CD4-positive, alpha-beta T cell treated with Interleukin-12 subunit alpha and Interleukin-12 subunit beta, for 1 hour (primary cell): ENCODE results near the gene SMIM24.
"Not testable (repeated sequence)": the region's sequence is repeated elsewhere in the genome, so short reads cannot be mapped to it uniquely, and the experiment has no call there.

Experiments
- DNase-seq: peaks from one replicate; pipeline ENCODE4 v3.0.0-alpha.2; 2020

SMIM24 gene

GRCh38 chr19:3513229-3514140 lies 33.2 kb upstream of the SMIM24 start:
- no peak for DNase-seq

- DNase-seq = no peak
Observed at GRCh38 chr19:3512562-3513228, 32.4 kb upstream of the SMIM24 start.

GRCh38 chr19:3511506-3512251 lies 31.4 kb upstream of the SMIM24 start:
- no peak for DNase-seq

DNA sequence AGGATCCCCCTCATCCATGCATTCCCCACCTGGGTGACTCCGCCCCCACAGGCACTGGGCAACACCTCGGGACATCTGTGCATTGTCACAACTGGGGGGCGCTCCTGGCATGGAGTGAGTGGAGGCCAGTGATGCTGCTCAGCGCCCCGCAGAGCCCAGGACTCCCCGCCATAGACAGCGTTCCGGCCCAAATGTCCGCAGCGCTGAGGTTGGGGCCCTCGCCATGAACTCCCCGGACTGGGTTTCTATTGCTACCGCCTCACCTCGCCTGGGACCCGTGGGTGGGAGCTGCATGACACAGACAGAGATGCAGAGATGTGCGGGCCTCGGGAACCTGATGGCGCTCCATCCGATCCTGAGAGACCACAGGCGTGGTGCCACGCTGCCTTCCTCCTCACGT lies 30.4 kb upstream of the SMIM24 start:
- no peak for DNase-seq

GRCh38 chr19:3509566-3509989 lies 29.3 kb upstream of the SMIM24 start:
- no peak for DNase-seq

- DNase-seq = no peak
Observed at GRCh38 chr19:3508771-3509535, 28.6 kb upstream of the SMIM24 start.

DNA sequence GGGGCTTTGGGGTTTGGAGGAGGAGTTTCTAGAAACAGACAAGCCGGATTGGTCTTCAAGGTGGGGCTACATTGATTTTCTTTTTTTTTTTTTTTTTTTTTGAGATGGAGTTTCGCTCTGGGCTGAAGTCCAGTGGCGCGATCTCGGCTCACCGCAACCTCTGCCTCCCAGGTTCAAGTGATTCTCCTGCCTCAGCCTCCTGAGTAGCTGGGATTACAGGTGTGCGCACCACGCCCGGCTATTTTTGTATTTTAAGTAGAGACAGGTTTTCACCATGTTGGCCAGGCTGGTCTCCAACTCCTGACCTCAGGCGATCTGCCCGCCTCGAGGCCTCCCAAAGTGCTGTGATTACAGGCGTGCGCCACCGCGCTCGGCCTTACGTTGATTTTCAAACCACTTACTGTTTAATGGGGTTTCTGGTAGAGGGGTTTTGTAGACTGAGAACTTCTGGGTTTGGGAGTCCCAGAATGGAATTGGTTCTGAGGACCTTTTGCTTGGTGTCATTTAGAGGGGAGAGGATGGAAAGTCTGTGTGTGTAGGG lies 27.9 kb upstream of the SMIM24 start:
- DNase-seq = not testable (repeated sequence)

GRCh38 chr19:3507371-3508120 lies 27.2 kb upstream of the SMIM24 start:
- DNase-seq = peak; percentile 60

DNA sequence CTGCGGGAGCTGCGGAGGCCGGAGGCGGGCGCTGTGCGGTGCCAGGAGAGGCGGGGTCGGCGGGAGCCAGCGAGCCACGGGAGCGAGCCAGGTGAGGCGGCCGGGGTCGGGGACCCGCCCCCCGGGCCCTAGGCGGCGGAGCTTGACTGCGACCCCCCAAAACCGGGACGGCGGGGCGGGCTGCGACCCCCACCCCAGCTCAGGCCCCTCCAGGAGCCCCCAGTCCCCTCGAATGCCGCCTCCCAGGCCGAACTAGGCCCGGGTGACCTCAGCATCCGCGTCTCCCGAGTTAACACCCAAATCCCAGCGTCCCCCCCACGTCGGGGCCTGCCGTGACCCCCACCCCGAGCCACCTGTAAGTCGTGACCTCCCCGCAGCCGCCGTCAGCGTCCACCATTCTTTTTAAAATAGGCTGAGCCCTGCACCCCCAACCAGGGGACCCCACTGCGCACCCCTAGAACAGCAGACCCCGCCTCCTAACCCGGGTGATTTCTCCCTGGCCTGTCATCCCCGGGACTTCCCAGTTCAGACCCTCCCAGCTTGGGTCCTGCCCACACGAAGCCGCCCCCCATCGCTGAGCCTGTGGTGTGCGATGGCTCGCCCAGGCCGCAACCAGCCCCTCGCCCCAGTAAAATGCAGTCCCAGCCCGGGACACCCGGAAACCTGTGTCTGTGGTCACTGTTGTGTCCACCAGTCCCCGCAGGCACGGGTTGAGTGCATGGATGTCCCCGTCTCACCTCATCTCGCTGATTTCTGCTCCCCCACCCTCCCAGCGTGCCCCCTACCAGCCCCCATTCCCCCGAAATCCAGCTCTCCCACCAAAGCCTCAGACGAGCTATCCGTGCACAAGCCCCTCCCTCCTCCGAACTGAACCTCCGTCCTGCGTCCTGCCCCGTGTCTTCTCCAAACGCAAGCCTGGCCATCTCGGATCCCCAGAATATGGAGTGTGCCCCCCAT lies 26.3 kb upstream of the SMIM24 start:
- peak; percentile 60 for DNase-seq

DNA sequence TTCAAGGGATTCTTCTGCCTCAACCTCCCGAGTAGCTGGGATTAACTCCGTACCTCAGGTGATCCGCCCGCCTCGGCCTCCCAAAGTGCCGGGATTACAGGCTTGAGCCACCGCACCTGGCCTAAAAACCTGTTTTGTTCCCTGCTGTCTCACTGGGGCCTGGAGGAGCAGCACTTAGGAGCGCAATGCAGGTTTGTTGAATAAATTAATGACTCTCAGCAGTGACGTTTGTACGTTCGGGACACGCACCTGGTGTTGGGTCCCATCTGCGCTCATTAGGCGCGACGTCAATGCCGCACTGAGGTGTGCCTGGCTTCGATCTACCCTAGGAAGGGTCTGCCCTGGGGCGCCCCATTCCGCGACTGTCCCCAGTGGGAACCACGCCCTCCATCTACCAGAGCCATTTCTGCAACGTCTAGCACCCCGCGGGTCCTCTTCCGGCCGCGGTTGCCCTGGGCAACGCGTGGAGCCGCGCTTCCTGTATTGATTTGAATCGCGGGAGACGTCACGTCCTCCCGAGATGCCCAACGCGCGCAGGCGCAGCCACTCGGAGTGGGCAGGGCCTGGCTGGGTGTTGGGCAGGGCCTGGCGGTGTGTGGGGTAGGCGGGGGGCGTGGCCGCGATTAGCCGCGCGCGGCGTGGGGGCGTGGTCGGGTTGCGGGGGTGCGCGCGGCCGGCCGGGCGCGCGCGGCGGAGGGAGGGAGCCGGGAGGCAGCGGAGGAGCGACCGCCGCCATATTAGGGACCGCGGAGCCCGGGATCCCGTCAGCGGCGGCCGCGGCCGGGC lies 25.5 kb upstream of the SMIM24 start, which contains the start of gene FZR1:
TSS of gene FZR1 (plus strand) at position 714 of the 786 bp plus-strand sequence. CDS start 16,679 bp downstream, outside the sequence.
- DNase-seq = peak; percentile 100

DNA sequence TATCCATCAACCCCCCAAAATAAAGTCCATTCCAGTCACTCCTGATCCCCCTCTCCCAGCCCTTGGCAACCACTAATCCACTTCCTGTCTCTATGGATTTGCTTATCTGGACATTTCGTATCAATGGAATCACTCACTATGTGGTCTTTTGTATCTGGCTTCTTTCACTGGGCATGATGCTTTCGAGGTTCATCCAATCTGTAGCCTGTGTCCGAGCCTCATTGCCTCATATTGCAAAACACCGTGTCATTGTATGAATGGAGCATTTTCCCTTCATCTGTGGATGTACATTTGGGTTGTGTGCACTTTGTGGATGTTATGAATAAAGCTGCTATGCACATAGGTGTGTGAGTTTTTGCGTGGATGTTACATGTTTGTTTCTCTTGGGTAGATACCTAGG lies 24.4 kb upstream of the SMIM24 start:
- DNase-seq = no peak

DNA sequence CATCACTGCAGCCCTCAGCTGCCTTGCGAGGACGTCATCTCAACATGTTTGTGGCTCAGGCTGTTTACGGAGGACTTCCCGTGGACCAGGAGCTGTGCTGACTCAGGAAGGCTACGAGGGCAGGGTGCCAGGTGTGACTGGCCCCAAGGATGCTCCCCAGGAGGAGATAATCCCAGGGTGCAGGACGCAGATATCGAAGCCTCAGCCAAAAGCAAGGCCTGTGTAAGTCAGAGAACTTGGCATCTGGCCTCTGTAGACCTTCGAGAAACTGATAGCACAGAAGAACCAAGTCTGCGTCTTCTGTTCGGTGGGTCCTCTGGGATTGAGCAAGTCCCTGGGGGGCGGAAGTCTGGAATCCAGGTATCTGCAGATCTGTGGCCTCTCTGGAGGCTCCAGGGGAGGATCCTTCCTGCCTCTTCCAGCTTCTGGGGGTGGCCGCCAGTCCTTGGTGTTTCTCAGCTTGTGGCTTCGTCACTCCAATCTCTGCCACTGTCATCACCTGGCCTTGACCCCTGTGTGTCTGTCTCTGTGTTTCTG lies 22.8 kb upstream of the SMIM24 start:
- no peak for DNase-seq

DNA sequence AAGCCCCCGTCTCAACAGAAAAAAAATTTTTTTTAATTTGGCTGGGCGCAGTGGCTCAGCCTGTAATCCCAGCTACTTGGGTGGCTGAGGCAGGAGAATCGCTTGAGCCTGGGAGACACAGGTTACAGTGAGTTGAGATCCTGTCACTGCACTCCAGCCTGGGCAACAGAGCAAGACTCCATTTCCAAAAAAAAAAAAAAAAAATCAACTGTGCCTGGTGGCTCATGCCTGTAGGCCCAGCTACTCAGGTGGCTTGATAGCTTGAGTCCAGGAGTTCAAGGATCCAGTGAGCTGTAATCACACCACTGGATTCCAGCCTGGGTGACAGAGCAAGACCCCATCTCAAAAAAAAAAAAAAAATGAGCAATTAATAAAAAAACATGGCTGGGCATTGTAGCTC lies 21.5 kb upstream of the SMIM24 start:
- DNase-seq = no peak

DNA sequence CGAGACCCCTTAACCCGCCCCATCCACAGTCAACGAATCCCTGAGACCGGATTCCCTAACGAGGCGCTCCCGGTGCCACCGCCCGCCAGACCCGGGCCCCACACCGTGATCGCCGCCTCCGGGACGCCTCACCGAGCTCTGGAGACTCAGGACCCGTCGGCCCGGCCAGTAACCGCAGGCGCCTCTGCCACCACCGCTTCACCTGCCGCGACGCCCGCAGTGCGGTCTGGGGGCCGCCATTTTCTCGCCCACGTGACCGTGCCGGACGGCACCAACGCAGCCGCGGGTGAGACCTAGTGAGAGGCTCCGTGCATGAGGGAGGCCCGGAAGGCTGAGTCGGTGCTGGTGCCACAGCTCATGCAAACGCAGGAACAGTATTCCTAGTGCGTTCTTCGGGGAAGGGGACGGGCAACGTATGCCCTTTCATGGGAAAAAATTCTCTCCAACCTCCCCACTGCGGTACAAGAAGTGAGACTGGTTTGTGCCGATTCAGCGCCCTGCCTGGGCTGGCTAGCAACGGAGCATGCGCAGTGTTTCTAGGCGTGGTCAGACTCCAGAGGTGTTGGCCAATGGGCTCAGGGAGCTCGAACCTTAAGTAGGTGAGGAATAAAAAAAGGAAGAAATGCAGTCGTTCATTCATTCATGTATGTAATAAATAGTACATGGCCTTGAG lies 20.2 kb upstream of the SMIM24 start, which contains the start of gene DOHH:
TSS of gene DOHH (minus strand) at position 246 of the 673 bp plus-strand sequence. CDS start 3,860 bp downstream, outside the sequence.
- peak; percentile 96 for DNase-seq

DNA sequence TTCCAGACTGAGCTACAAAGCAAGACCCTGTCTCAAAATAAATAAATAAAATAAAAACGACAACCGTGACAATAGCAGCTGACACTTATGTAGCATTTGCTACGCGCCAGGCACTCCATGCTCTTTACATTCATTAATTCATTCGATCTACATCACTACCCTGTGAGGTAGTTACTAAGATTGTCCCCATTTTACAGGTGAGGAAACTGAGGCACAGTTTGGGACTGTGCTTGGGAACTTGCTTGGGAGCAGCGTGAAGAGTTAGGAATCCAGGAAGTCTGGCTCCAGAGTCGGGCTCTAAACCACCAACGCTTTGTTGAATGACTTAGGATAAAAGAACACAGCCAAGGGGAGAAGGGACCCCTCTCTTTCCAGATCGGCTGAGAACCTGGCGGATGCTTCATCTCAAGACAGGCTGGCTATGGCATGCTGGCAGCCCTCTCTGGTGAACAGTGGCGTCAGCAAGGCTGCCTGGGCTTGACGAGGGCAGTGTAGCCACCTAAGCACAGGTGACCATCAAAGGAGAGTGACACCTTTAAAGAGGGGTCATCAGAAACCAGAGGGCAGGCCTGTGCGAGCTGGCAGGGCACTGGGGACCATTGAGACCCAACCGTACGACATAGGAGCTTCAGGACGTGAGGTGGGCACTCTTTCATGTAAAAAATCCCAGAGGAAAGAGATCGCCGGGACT lies 19.6 kb upstream of the SMIM24 start:
- no peak for DNase-seq

GRCh38 chr19:3497757-3498520 lies 17.6 kb upstream of the SMIM24 start:
- no peak for DNase-seq
